ENCODE measurements around the gene ICE2.

DNA sequence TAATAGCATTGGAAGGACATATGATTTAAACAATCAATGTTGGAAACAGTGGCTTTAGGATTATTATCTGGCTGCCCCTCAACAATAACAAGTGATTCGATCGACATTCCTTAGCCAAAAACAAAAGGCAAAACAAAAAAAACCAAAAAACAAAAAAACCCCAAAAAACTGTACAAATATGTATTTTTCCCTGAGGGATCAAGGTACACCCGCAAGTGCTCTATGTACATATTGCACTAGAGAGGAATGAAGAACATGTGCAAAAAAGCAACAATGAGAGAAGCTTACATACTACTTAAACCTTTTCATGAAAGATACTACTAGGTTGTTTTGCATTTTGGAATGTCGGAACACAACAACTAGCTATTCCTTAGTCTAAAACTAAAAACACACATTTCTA lies 14.2 kb upstream of the ICE2 start:
- TF ChIP-seq POLR2AphosphoS5 (IDR thresholded peaks at IDR 0.05) (no peak), POLR2A (IDR thresholded peaks at IDR 0.05) (no peak), EP300 (IDR thresholded peaks at IDR 0.05) (no peak)
- TF ChIP-seq, protein P1, sequence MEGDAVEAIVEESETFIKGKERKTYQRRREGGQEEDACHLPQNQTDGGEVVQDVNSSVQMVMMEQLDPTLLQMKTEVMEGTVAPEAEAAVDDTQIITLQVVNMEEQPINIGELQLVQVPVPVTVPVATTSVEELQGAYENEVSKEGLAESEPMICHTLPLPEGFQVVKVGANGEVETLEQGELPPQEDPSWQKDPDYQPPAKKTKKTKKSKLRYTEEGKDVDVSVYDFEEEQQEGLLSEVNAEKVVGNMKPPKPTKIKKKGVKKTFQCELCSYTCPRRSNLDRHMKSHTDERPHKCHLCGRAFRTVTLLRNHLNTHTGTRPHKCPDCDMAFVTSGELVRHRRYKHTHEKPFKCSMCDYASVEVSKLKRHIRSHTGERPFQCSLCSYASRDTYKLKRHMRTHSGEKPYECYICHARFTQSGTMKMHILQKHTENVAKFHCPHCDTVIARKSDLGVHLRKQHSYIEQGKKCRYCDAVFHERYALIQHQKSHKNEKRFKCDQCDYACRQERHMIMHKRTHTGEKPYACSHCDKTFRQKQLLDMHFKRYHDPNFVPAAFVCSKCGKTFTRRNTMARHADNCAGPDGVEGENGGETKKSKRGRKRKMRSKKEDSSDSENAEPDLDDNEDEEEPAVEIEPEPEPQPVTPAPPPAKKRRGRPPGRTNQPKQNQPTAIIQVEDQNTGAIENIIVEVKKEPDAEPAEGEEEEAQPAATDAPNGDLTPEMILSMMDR (IDR thresholded peaks at IDR 0.05): no peak
